ENCODE results near the gene TEAD1.

TEAD1 gene

DNA sequence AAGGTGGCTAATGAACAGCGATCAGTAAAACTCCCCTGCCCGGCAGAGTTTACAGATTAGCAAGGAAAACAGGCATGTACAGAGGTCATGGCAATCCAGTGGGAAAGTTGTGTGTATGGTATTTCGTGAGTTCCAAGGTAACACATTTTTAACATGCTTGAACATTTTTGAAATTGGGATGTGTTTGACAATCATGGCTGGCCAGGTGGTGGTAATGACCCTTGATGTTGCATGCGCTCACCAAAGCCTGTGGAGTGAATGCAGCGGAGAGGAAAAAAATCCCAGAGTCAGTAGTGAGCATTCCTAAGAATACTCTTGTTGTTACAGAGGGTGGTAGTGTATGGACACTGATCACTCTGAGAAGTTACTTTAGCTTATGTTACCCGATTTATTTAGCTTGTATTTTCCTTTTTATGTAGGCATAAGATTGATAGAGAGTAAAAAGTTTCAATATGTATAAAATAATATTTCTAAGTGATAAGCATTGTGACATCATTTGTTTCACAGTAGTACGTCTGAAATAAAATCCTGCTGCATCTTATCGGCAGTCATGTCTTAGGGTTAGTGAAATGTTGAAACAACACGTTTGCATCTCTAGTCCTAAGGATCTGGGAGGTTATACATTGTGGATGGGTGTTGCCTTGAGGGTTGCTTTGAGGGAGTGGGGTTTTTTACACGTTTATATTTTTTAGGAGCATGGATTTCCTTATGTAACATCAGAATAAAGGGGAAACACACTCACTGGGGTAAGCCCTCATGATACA is 8.7 kb downstream of the TEAD1 start:
- intact Hi-C loops (cut with DNase I): no loop called here
- no peak for DNase-seq

DNA sequence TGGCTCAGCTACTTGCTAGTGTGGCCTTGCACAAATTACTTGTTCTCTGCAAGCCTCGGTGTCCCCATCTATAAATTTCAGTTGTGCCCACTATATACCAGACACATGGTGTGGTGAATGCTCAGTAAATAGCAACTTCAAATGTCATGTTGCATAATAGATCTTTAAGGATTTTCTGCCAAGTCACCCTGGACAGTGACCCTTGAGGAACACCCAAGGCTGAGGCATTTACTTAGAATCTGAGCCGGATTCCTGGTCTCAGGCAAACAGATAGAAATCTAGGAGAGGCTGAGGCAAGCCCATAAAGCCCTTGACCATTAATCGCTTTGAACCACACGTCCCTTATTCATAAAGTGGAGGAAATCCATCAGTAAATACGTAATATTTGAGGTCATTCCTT is 9.7 kb downstream of the TEAD1 start:
- DNase-seq: no peak
- intact Hi-C loops (cut with DNase I): no loop called here

DNA sequence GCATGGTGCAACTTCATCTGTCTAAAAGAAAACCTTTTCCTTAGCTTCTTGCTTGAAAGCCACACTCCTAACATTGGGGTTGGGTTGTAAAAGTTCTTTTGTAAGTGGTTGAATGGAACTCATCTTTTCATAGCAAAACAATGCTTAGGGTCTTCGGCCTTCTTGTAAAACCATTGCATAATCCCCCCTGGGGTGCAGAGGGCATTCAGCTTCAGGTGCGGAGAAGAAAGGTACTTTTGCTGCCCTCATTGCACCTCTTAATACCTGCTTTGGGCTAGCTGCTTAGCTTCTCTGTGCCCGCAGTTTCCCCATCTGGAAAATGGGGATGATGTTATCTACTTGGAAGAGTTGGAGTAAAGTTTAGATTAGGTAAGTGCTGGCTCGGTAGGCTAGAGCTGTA is 10.1 kb downstream of the TEAD1 start:
- intact Hi-C loops (cut with DNase I): no loop called here
- DNase-seq: no peak

- DNase-seq: no peak
- intact Hi-C loops (cut with DNase I): no loop called here
Measured at GRCh38 chr11:12684816-12685215, 10.6 kb downstream of the TEAD1 start.

DNA sequence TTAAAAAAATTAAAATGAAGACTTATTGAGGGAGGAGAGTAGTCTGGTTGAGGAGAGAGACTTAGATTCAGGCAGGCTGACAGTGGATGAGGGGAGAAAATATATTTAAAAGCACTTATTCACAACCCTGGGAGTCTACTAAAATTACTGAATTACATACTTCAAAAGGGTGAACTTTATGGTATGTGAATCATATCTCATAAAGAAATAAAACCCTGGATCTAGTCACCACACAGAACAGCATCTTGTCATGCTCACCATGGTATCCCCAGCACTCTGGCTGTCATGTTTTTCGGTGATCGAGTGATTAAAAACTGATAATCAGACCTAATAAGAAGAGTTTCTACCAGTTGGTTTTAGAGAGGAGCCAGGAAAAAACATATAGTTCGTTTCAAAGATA is 11.0 kb downstream of the TEAD1 start:
- intact Hi-C loops (cut with DNase I): no loop called here
- no peak for DNase-seq

DNA sequence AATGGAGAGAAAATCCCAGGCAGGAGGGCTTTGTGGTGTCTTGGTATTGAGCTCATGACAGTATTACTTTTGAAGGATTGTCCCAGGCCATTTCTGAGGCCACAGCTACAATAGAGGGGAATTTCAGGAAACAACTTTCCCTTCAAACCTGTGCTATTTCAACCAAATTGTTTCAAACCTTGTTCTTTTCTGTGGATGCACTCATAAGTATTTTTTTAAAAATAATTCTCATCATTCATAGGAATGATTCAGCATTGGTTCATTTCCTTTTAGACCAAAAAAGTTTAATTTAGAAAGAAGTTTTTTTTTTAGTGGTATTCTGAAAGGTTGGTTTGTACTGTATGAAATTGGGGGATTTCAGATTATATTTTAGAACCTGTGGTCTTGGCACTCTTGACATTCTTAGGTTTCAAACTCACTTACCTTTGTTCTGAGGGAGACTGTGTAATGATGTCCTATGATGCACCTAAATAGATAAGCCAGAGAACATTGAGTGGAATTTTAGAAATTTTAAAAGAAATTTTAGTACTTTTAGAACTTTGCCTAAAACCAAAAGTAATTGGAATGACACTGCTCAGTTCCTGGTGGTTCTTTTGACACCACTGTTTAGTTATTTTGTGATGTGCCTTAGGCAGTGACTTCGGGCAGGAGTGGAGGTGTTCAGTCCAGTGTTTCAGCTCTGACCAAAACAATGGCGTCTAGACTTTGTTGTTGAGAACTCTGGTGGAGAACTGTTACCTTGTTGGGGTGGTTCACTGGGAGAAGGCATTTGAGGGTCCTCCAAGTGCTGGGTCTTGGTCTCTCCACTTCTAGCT is 12.2 kb downstream of the TEAD1 start:
- DNase-seq: no peak
- intact Hi-C loops (cut with DNase I): no loop called here

DNA sequence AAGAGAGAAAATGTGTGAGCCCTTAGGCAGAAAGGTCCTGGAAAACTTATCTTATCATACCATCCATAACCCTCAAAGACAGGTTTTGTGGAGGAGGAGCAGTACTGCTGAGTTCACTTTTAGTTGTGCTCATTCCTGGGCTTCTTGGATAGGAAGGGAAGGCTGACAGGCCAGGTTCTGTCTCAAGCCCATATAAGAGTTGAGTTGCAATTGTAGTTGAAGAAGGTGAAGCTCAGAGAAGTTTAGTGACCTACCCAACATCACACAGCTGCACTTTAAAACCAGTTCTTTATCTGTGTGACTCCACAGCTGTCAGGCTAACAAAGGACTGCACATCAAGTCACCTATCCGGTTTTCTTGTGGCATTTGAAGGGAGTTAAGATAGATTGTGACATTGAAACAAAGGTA is 13.0 kb downstream of the TEAD1 start:
- intact Hi-C loops (cut with DNase I): no loop called here
- no peak for DNase-seq

GRCh38 chr11:12687740-12688139 is 13.5 kb downstream of the TEAD1 start:
- intact Hi-C loops (cut with DNase I): no loop called here
- DNase-seq: no peak

GRCh38 chr11:12689029-12689755 is 15.0 kb downstream of the TEAD1 start:
- intact Hi-C loops (cut with DNase I): no loop called here
- no peak for DNase-seq

GRCh38 chr11:12690663-12691062 is 16.4 kb downstream of the TEAD1 start:
- no peak for DNase-seq
- intact Hi-C loops (cut with DNase I): no loop called here

GRCh38 chr11:12691473-12691872 is 17.3 kb downstream of the TEAD1 start:
- no peak for DNase-seq
- intact Hi-C loops (cut with DNase I): no loop called here

- intact Hi-C loops (cut with DNase I): no loop called here
- peak in 7 of 10 donors; percentile 19 to 92 (median 53) for DNase-seq
Measured at GRCh38 chr11:12692229-12693075, 18.2 kb downstream of the TEAD1 start.

DNA sequence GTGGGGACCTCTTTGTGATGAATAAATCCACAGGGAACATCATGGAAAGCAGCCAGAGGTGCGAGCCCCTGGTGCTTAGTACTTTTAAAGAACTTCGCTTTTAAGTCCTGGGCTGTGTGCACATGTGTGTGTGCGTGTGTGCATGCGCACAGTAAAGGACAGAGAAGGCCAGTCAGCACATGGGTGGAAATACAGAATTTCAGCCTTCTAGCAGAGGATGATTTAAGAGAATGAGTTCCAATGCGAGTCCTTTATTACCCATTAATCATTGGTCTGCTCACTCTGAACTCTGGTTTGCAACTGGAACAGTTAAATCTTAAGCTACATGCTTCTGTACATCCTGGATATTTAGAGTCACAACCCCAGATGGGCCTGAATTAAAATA is 18.9 kb downstream of the TEAD1 start:
- intact Hi-C loops (cut with DNase I): no loop called here
- no peak for DNase-seq

DNA sequence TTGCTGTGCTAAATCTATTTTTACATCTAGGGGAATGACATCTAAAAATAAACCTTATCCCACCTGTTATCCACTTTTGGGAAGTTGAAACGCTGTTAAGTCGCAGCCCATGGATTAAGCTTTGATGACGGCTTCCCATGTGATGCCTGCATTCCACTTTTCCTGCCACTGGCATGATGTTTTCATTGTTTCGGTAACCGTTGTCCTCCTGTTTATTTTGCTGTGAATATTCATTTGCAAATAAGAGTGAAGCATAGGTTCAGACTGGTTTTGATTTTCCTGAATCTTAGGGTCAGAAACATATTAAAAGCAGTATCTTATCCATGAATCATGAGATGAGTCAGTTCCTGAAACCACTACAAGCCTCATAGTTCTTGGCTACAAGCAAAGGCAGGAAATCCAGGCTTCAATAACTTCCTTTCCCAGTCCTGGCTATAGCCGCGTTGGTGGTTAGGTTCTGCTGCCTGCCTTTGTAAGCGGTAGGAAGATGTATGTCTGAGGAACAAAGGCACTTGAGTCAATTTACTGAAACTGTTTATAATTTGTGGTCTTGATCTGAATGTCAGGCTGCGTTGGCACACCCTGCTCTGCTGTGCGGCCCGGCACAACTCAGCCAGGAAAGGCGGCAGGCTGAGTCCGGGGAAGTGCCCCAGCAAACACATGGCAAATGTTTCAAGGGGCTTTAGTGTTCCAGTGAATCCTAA is 19.4 kb downstream of the TEAD1 start:
- intact Hi-C loops (cut with DNase I): no loop called here
- DNase-seq: peak in 3 of 10 donors; percentile 19 to 82 (median 73)

- no peak for DNase-seq
- intact Hi-C loops (cut with DNase I): no loop called here
Measured at GRCh38 chr11:12694183-12694531, 19.9 kb downstream of the TEAD1 start.

DNA sequence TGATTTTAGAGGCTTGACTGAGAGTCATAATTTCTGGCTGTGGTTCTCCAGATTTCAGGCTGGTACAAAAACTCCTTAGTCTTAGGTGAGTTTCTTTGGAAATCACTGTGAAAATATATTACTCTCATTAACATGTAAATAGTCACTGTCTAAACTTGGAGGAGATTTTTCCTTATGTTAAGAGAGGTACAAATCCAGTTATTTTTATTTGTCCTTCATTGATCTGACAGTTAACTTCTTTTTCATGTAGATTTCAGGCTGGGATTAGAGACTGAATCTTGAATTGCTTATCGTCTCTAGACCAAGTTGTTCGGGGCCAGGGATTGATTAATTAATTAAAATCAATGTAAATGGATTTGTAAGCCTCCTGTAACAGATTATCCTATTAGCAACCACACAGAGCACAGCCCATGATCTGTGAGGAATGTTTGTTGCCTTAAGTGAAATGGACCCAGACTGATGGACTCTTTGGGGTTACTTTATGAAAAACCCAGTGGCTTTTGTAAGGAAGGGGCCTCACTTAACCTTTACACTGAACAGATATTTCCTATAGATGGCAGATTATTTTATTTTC is 21.1 kb downstream of the TEAD1 start:
- DNase-seq: no peak
- intact Hi-C loops (cut with DNase I): no loop called here

- intact Hi-C loops (cut with DNase I): no loop called here
Measured at GRCh38 chr11:12695873-12696272, 21.7 kb downstream of the TEAD1 start.

GRCh38 chr11:12696911-12697581 is 22.8 kb downstream of the TEAD1 start:
- intact Hi-C loops (cut with DNase I): no loop called here
- no peak for DNase-seq

More at GRCh38 chr11:12695873-12696272, 21.7 kb downstream of the TEAD1 start:
- no peak for DNase-seq

- intact Hi-C loops (cut with DNase I): no loop called here
Measured at GRCh38 chr11:12698048-12698447, 23.8 kb downstream of the TEAD1 start.

More at GRCh38 chr11:12698048-12698447, 23.8 kb downstream of the TEAD1 start:
- DNase-seq: no peak

Measured in posterior cingulate gyrus (tissue), 11 donors.